Activated T-cell treated with anti-CD3 and anti-CD28 coated beads for 48 hours (primary cell): Measurements from ENCODE around the gene SPON1.

Experiments used
- DNase-seq: peaks from one replicate; pipeline ENCODE4 v3.0.0-alpha.2; 2020; ENCODE audit warnings: low read depth

The SPON1 gene

GRCh38 chr11:13944016-13944415 is 18.5 kb upstream of the SPON1 start:
- DNase-seq, result no peak

- no peak for DNase-seq
Observed at GRCh38 chr11:13944911-13945425, 17.6 kb upstream of the SPON1 start.

- no peak for DNase-seq
Observed at GRCh38 chr11:13947379-13947778, 15.1 kb upstream of the SPON1 start.

- no peak for DNase-seq
Observed at GRCh38 chr11:13949876-13950275, 12.6 kb upstream of the SPON1 start.

GRCh38 chr11:13952221-13952620 is 10.3 kb upstream of the SPON1 start:
- DNase-seq, result no peak

- DNase-seq, result no peak
Observed at GRCh38 chr11:13952668-13953067, 9.9 kb upstream of the SPON1 start.

- DNase-seq, result no peak
Observed at GRCh38 chr11:13954591-13954990, 7.9 kb upstream of the SPON1 start.

GRCh38 chr11:13955971-13956421 is 6.5 kb upstream of the SPON1 start:
- no peak for DNase-seq

GRCh38 chr11:13956988-13957387 is 5.5 kb upstream of the SPON1 start:
- no peak for DNase-seq

- no peak for DNase-seq
Observed at GRCh38 chr11:13958641-13959400, 3.7 kb upstream of the SPON1 start.

GRCh38 chr11:13962198-13962561 is 343 bp upstream of the SPON1 start:
- DNase-seq, result no peak

- DNase-seq, result no peak
Observed at GRCh38 chr11:13963169-13963948, 836 bp downstream of the SPON1 start.

- no peak for DNase-seq
Observed at GRCh38 chr11:13963949-13964770, 1.6 kb downstream of the SPON1 start.

GRCh38 chr11:13964771-13965074 is 2.2 kb downstream of the SPON1 start:
- DNase-seq, result no peak

- DNase-seq, result no peak
Observed at GRCh38 chr11:13965337-13965736, 2.8 kb downstream of the SPON1 start.

- no peak for DNase-seq
Observed at GRCh38 chr11:13966013-13966412, 3.5 kb downstream of the SPON1 start.

GRCh38 chr11:13966486-13966885 is 4.0 kb downstream of the SPON1 start:
- no peak for DNase-seq

GRCh38 chr11:13970986-13971385 is 8.5 kb downstream of the SPON1 start:
- no peak for DNase-seq

- DNase-seq, result no peak
Observed at GRCh38 chr11:13972043-13972910, 9.8 kb downstream of the SPON1 start.

- no peak for DNase-seq
Observed at GRCh38 chr11:13972944-13973343, 10.4 kb downstream of the SPON1 start.

GRCh38 chr11:13974631-13975030 is 12.1 kb downstream of the SPON1 start:
- DNase-seq, result no peak
